Keratinocyte (primary cell): ENCODE measurements around the gene SLCO3A1.

ENCODE experiments used
- EZH2 ChIP-seq: IDR thresholded peaks from one replicate; pipeline ENCODE4 v1.6.1; 2012; ENCODE audit warnings: inconsistent platforms, mild to moderate bottlenecking, low read length, moderate library complexity
- TF ChIP-seq, protein P1 (sequence below), 3 experiments: IDR thresholded peaks in 1 of 3; conservative IDR thresholded peaks in 1 of 3; optimal IDR thresholded peaks in 1 of 3; 2 replicates in 2 of 3; 3 replicates in 1 of 3; pipeline versions ENCODE3 to v1.5.1; 2011; ENCODE audit warnings: low read length in 3 of 3, mild to moderate bottlenecking in 3 of 3, moderate library complexity in 2 of 3, control low read depth in 1 of 3, inconsistent platforms in 1 of 3; ENCODE audit not compliant: insufficient read depth in 2 of 3; ENCODE audit errors: extremely low read depth in 1 of 3

DNA sequence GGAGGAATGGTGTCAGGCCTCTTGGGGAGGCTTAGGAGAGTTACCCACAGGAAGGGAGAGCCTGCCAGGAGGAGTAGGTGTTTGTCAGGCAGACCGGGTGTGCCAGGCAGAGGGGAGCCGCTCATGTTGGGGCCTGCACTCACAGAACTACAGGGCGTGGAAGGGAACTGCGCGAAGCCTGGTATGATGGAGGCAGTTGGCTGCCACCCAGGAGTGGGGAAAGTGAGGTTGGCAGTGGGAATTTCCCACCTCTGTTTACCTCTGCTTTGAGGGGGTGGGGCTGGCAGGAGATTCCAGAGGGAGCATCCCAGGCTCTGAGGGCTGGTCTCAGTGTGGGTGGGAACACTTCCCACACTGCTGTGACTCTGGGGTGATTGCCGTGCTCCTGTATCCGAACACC is 99.9 kb downstream of the SLCO3A1 start:
- TF ChIP-seq, protein P1, sequence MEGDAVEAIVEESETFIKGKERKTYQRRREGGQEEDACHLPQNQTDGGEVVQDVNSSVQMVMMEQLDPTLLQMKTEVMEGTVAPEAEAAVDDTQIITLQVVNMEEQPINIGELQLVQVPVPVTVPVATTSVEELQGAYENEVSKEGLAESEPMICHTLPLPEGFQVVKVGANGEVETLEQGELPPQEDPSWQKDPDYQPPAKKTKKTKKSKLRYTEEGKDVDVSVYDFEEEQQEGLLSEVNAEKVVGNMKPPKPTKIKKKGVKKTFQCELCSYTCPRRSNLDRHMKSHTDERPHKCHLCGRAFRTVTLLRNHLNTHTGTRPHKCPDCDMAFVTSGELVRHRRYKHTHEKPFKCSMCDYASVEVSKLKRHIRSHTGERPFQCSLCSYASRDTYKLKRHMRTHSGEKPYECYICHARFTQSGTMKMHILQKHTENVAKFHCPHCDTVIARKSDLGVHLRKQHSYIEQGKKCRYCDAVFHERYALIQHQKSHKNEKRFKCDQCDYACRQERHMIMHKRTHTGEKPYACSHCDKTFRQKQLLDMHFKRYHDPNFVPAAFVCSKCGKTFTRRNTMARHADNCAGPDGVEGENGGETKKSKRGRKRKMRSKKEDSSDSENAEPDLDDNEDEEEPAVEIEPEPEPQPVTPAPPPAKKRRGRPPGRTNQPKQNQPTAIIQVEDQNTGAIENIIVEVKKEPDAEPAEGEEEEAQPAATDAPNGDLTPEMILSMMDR (optimal IDR thresholded peaks at IDR 0.05 in 1 of 3, IDR thresholded peaks at IDR 0.05 in 1 of 3, conservative IDR thresholded peaks at IDR 0.05 in 1 of 3; ENCODE audit: extremely low read depth in 1 of 3, insufficient read depth in 2 of 3, low read length in 3 of 3), result no peak
- no peak for TF ChIP-seq EZH2
